HuH-7 (cell line): ENCODE measurements around the gene SYT8.

Source experiments
- DNase-seq: peaks from one replicate; pipeline ENCODE4 v3.0.0; 2011; ENCODE audit warnings: low spot score

The SYT8 gene

DNA sequence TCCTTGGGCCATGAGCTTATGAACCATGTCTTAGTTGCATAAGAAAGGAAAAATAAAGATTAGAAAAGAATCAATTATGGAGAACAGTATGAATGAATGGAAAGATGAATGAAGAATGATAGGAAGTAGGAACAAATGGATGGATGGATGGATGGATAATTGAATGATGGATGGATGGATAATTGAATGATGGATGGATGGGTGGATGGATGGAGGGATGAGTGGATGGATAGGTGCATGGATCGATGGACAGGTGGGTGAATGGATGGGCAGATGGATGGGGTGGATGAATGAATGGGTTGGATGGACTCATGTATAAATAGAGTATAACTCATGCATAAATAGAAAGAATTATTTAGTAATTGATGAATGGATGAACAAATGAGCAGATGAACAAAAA lies 25.3 kb downstream of the SYT8 start:
- DNase-seq, result no peak

DNA sequence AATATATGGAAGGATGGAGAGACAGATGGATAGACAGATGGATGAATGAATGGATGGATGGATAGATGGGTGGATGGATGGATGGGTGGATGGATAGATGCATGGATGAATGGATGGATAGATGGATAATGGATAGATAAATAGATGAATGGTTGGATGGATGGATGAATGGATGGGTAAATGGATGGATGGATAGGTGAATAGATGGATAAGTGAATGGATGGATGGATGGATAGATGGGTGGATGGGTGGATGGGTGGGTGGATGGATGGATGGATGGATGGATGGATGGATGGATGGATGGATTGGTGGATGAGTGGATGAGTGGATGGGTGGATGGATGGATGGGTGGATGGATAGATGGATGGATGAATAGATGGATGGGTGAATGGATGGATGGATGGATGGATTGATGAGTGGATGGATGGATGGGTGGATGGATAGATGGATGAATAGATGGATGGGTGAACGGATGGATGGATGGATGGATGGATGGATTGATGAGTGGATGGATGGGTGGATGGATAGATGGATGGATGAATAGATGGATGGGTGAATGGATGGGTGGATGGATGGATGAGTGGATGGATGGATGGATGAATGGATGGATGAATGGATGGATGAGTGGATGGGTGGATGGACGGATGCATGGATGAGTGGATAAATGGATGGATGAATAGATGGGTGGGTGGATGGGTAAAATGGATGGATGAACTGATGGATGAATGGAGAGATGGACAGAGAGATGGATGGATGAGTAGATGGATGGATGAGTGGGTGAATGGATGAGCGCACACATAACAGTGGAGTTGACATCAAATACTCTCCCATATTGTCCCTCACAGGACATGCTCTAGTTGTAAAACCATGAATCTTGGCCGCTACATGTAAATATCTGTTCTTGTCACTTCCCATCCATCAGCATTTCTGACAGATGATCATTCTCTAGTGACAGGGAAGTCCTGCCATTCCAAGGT lies 26.9 kb downstream of the SYT8 start:
- no peak for DNase-seq

- DNase-seq, result no peak
Observed at GRCh38 chr11:1862588-1863351, 28.0 kb downstream of the SYT8 start.

GRCh38 chr11:1863352-1864216 lies 28.8 kb downstream of the SYT8 start:
- no peak for DNase-seq

- no peak for DNase-seq
Observed at GRCh38 chr11:1864231-1864630, 29.4 kb downstream of the SYT8 start.

DNA sequence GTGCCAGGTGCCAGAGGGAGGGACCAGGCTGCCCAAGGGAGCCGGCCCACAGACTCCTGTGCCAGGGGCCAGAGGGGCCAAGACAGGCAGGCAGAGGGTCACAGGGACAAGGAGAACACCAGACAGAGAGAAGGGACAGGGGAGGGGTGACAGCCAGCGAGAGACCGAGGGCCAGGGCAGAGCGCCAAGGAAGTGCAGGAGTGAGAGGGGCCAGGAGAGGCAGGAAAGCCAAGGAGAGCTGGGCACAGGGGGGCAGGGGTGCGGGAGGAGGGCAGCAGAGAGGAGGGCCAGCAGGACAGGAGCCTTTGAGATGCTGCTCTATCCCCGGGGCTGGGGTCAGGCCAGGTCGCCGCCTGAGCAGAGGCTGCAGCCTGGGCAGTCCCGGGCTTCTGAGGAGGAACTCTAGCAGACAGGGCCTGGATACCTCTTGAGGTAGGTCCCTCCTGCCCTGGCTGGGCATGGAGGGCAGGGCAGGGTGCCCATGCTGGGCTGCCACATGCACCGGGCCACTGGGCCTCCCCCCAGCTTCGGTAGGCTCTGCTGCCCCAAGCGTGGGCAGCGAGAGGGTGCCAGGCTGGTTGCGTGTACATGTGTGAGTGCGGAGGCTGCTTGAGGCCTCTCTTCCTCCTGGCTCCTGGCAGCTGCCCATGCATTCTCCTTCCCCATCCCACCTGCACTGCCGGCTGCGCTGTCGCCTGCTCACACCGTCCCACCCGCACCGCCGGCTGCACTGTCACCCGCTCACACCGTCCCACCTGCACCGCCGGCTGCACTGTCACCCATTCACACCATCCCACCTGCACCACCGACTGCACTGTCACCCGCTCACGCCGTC lies 30.3 kb downstream of the SYT8 start:
- DNase-seq, result no peak

DNA sequence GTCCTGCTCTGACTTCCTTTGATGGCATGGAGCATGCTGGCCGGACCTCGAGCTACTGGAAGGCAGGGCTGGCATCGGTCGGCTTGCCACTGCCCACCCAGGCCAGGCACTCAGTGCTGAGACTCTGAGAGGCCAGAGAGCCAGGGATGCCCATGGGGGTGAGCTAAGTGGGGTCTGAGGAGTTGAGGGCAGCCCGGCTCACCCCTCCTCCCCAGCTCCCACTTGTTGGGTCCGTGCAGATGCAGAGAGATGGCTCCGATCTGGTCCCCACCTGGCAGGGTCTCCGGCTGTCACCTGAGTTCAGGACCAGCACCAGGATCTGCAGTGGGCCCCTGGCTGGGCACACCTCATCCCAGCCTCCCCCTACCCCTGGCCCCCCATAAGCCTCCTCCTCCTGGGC lies 31.4 kb downstream of the SYT8 start:
- DNase-seq, result no peak

- no peak for DNase-seq
Observed at GRCh38 chr11:1866776-1867175, 32.0 kb downstream of the SYT8 start.

DNA sequence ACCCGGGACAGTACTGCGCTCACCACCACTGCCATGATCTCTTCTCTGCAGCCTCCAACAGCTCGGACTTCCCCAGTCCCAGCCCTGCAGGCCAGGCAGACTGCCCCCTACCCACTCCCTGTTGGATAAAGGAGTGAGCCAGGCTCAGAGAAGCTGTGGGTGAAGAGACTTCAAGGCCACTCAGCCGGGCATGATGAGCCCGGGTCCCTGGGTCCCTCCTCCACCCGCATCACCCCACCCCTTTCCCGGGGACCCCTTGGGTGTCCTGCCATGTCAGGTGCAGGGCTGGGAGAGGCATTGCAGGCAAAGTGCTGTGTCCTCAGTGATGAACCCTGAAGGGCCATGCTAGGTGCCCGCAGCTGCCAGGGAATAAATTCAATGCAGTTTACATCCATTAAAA lies 32.6 kb downstream of the SYT8 start:
- no peak for DNase-seq

DNA sequence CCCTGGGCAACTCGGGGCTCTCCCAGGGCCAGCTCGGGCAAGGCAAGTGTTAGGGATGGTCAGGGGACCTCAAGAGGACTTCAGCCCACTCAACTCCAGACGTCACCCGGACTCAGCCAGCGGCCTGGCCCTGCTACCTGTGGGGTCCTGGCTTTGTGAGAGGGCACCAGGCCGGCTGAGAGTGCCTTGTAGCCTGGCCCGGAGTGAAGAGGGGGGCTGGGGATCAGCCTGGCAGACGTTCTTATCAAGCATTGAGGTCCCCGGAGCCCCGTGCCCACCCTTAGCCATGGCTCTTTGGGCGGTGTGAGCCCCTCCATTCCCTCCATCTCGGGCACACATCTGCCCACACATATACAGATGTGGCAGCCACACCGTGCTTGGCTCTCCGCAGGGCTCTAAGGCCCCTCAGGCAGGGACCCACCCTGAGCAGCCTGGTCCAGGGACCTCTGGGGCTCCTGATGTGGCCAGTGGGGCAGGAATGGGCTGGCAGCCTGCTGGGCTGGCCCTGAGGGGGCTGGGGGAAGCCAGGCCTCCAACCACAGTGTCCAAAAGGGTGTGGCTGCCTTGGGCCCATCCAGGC lies 33.4 kb downstream of the SYT8 start:
- no peak for DNase-seq

- no peak for DNase-seq
Observed at GRCh38 chr11:1868636-1869291, 34.0 kb downstream of the SYT8 start.

DNA sequence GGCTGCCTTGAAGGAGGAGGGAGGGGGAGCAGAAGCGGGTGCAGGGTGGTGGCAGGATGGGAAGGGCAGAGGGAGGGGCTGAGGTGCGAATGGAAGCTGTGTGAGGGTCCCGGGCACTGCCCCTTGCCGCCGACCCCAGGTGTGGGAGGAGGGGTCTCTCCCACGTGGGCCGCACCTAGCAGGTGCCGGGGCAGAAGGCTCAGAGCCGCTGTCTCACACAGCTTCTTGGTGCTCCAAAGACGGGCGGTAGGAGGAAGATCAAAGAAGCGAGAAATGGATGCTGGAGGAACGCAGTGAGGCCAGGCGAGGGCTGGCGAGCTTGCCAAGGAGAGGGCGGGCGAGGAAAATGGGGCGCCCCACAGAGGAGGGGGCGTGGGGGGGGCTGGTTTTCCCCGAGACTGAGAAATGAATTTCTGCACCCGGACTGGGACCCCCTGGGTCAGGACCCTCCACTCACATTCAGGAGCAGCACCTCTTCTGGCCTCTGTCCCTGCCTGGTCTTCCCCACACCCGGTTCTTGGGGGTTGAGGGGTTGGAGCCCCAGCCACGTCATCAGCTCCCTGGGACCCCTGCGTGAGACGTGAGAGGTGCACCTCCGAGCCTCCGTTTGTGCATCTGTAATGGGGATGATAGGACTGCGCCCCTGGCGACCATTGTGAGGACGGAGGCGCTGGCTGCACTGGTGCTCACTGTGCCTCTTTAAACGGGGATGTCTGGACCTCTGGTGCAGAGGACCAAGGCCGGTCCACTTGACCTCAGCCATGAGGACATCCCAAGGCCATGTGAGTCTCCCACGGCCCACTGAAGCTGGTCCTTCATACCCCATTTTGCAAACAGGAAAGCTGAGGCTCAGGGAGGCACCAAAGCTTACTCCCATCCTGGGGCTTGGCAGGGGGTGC lies 34.9 kb downstream of the SYT8 start:
- DNase-seq, result peak; percentile 66

- DNase-seq, result no peak
Observed at GRCh38 chr11:1870326-1870696, 35.5 kb downstream of the SYT8 start.

DNA sequence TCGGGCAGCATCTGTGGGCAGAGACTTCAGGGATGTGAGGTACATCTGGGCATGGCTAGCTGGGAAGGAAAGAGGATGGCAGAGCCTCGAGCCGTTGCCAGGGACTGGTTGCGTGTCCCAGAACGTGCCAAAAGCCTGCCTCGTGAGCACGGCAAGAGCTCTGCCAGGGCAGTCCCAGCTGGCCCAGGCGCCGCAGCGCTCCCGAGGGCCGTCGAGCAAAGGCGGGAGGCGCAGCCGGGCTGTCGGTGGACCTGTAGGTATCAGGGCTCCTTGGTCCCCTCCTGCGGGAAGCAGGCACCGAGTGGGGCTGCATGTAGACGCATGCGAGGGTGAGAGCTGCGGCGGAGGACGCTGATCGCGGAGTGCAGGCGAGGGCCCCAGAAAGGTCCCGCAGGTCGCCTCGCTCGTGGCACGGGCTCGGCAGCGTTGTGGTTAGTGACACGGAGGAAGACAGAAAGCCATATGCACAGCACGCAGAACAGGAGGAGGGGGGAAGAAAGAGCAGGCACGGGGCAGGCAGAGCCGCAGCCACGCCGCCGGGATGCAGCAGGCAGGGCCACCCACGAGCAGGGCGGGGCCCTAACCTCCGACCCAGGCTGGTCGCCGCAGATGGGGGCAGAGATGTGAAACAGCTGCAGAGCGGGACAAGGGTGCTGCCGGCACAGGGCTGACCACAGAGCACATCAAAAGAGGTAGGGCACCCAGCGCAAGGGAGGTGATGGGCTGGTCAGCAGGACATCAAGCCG lies 36.1 kb downstream of the SYT8 start:
- no peak for DNase-seq

- no peak for DNase-seq
Observed at GRCh38 chr11:1871531-1871930, 36.7 kb downstream of the SYT8 start.

- DNase-seq, result no peak
Observed at GRCh38 chr11:1872267-1872985, 37.6 kb downstream of the SYT8 start.

DNA sequence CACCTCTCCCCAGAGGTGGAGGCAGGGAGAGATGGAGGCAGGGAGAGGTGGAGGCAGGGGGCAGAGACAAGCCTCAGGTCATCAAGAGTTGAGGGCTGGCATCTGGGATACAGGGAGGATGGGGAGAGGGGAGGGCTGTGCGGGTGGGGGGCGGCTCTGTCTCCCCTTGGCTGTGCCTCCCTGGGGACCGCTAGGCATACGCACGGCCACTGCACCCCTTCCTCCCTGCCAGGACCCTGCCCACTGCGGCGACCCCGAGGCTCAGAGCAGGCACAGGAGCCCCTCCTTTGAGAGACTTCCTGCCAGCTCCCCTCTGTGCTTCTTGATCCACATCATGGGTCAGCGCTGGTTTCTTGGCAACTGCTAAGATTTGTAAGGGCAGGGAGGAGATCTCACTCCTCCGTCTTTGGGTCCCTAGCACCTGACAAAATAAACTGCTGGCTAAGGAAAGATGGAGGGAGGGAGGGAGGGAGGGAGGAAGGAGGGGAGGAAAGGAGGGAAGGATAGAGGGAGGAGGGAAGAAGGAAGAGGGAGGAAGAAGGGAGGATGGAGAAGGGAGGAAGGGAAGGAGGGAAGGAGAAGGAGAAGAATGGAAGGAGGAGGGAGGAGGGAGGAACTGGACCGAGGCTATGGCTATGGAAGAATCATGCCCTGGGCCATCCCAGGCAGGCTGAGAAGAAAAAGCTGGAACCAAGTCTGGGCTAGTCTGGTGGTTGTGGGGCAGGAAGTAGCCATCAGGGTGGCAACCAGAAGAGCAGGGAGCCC lies 38.4 kb downstream of the SYT8 start:
- DNase-seq, result no peak
